OCI-LY1 (cell line): ENCODE data around the gene CNTFR.

Source experiments
- H2AFZ ChIP-seq: fragments of 200-600 bp; sonication (generic), shearing (Covaris generic); 2 replicates; pipeline ENCODE4 v1.6.0; 2014; ENCODE audit warnings: antibody characterized with exemption, mild to moderate bottlenecking, low read length
- H3F3A ChIP-seq: fragments of 200-600 bp; sonication (generic), shearing (Covaris generic); 2 replicates; pipeline ENCODE4 v1.6.0; 2014; ENCODE audit warnings: mild to moderate bottlenecking, antibody characterized with exemption, low read length, moderate library complexity; ENCODE audit not compliant: insufficient read depth
- H3K27ac ChIP-seq: fragments of 200-600 bp; sonication (generic); 2 replicates; pipeline ENCODE4 v1.5.1; 2014; ENCODE audit warnings: low read length, mixed run types, mild to moderate bottlenecking, low read depth; ENCODE audit not compliant: poor library complexity, severe bottlenecking
- H3K27me3 ChIP-seq: fragments of 200-600 bp; sonication (generic); 2 replicates; pipeline ENCODE4 v1.6.0; 2014; ENCODE audit warnings: antibody characterized with exemption, mild to moderate bottlenecking, low read length, moderate library complexity; ENCODE audit not compliant: insufficient read depth
- H3K36me3 ChIP-seq: fragments of 200-600 bp; sonication (generic); 2 replicates; pipeline ENCODE4 v1.6.1; 2014; ENCODE audit warnings: mild to moderate bottlenecking, antibody characterized with exemption, low read length, moderate library complexity, mixed read lengths; ENCODE audit not compliant: insufficient read depth
- H3K4me1 ChIP-seq: fragments of 200-600 bp; sonication (generic); 2 replicates; pipeline ENCODE4 v1.5.1; 2014; ENCODE audit warnings: mild to moderate bottlenecking, low read length, moderate library complexity; ENCODE audit not compliant: insufficient read depth, severe bottlenecking
- H3K4me2 ChIP-seq: fragments of 200-600 bp; sonication (generic), shearing (Covaris generic); 2 replicates; pipeline ENCODE4 v1.6.1; 2014; ENCODE audit warnings: low read length
- H3K4me3 ChIP-seq: fragments of 200-600 bp; sonication (generic); 2 replicates; pipeline ENCODE4 v1.5.1; 2014; ENCODE audit warnings: low read length, low read depth, mild to moderate bottlenecking, mixed read lengths; ENCODE audit not compliant: poor library complexity, severe bottlenecking
- H3K79me2 ChIP-seq: fragments of 200-600 bp; shearing (Covaris generic); 2 replicates; pipeline ENCODE4 v1.6.1; 2016; ENCODE audit warnings: mixed run types, low read length, mixed read lengths; ENCODE audit not compliant: insufficient read depth
- H3K9ac ChIP-seq: fragments of 200-600 bp; sonication (generic), shearing (Covaris generic); 2 replicates; pipeline ENCODE4 v1.6.1; 2014; ENCODE audit warnings: mild to moderate bottlenecking, low read length, mixed read lengths
- H3K9me2 ChIP-seq: fragments of 200-600 bp; sonication (generic), shearing (Covaris generic); 2 replicates; pipeline ENCODE4 v1.6.1; 2014; ENCODE audit warnings: low read depth, mild to moderate bottlenecking, low read length, mixed read lengths
- H3K9me3 ChIP-seq: fragments of 200-600 bp; shearing (Covaris generic); 2 replicates; pipeline ENCODE4 v1.6.1; 2014; ENCODE audit warnings: low read length, mixed read lengths
- H4K20me1 ChIP-seq: fragments of 200-600 bp; sonication (generic), shearing (Covaris generic); 2 replicates; pipeline ENCODE4 v1.6.0; 2016; ENCODE audit warnings: mild to moderate bottlenecking, low read length; ENCODE audit not compliant: insufficient read depth
- EZH2 ChIP-seq: fragments of 200-600 bp; sonication (generic), shearing (Covaris generic); IDR thresholded peaks from 2 replicates; pipeline ENCODE4 v1.8.0; 2017; ENCODE audit warnings: borderline replicate concordance, mixed run types, mild to moderate bottlenecking, antibody characterized with exemption, low read length, moderate library complexity, mixed read lengths
- TF ChIP-seq, protein P1 (sequence below): fragments of 200-600 bp; sonication (generic), shearing (Covaris generic); IDR thresholded peaks from 2 replicates; pipeline ENCODE4 v1.5.1; 2017; ENCODE audit warnings: mild to moderate bottlenecking, antibody characterized with exemption, low read length, moderate library complexity, mixed read lengths

The CNTFR gene

GRCh38 chr9:34591248-34591916 lies 1.9 kb upstream of the CNTFR start:
- H3K9me3 ChIP-seq = no peaks in the 10 kb centered on the region
- H3K27me3 ChIP-seq = peaks cover 8% of the 10 kb centered on the region; the same call in 1 of the 2 replicates
- H3K9ac ChIP-seq = no peak overlapping the region
- peak overlapping the region; percentile 9; the same call in 1 of the 2 replicates for H3K4me2 ChIP-seq
- H4K20me1 ChIP-seq = no peaks in the 10 kb centered on the region
- no peaks in the 10 kb centered on the region for H3K36me3 ChIP-seq
- H3K4me1 ChIP-seq = no peaks in the 10 kb centered on the region
- H3K79me2 ChIP-seq = no peaks in the 10 kb centered on the region
- TF ChIP-seq EZH2 = no peak
- TF ChIP-seq, protein P1, sequence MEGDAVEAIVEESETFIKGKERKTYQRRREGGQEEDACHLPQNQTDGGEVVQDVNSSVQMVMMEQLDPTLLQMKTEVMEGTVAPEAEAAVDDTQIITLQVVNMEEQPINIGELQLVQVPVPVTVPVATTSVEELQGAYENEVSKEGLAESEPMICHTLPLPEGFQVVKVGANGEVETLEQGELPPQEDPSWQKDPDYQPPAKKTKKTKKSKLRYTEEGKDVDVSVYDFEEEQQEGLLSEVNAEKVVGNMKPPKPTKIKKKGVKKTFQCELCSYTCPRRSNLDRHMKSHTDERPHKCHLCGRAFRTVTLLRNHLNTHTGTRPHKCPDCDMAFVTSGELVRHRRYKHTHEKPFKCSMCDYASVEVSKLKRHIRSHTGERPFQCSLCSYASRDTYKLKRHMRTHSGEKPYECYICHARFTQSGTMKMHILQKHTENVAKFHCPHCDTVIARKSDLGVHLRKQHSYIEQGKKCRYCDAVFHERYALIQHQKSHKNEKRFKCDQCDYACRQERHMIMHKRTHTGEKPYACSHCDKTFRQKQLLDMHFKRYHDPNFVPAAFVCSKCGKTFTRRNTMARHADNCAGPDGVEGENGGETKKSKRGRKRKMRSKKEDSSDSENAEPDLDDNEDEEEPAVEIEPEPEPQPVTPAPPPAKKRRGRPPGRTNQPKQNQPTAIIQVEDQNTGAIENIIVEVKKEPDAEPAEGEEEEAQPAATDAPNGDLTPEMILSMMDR = peak; percentile 88
- H3K9me2 ChIP-seq = no peaks in the 10 kb centered on the region
- no peak overlapping the region for H2AFZ ChIP-seq
- no peak overlapping the region for H3K4me3 ChIP-seq
- no peak overlapping the region for H3K27ac ChIP-seq
- H3F3A ChIP-seq = no peaks in the 10 kb centered on the region

DNA sequence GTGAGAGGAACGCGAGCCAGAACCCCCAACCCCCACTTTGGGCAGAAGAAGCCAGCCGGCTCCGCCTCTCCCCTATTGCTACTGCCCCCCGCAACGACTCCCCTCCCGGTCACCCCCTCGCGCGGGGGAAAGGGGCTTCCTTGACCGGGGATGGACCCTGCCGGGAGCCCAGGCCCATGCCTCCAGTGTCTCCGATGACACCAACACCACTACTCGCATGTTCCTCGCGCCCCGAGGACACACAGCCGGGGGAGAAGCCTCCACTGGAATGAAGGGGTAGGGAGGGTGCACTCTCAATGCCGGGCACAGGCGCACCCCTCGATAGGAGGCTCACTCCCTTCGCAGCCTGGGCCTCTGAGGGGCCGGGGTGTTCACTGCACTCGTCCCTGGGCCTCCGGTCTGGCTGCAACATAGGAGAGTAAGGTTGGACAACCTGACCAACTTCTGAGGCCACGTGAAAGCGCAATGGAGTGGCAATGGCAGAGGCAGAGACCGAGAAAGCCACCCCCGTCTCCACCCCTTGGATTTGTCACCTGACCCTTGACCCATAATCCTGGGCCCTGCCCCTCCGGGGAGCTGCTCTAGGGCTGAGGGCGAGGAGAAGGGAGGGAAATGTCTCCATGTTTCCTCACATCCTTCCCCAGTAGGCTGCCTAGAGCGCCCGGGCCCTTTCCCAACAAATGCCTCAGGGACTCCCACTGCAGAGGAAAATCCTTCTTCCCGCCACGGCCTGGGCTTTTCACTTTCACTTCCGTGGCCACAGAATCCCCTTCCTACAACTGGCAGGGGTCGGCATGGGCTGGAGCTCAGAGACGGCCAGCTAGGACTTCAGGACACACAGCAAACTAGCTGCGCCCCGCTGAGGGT lies 1.1 kb upstream of the CNTFR start:
- no peak for TF ChIP-seq EZH2
- TF ChIP-seq, protein P1 = no peak
- H3K79me2 ChIP-seq = no peaks in the 10 kb centered on the region
- H3K27ac ChIP-seq = no peak overlapping the region
- H3K4me1 ChIP-seq = no peaks in the 10 kb centered on the region
- H3K27me3 ChIP-seq = peaks cover 13% of the 10 kb centered on the region; the same call in 1 of the 2 replicates
- H3F3A ChIP-seq = no peaks in the 10 kb centered on the region
- H3K4me2 ChIP-seq = peak overlapping the region; percentile 34; the same call in 1 of the 2 replicates
- H3K36me3 ChIP-seq = no peaks in the 10 kb centered on the region
- H3K9me2 ChIP-seq = no peaks in the 10 kb centered on the region
- H3K4me3 ChIP-seq = no peak overlapping the region
- no peak overlapping the region for H2AFZ ChIP-seq
- H4K20me1 ChIP-seq = no peaks in the 10 kb centered on the region
- H3K9me3 ChIP-seq = no peaks in the 10 kb centered on the region
- H3K9ac ChIP-seq = no peak overlapping the region

GRCh38 chr9:34588671-34589635 lies 571 bp downstream of the CNTFR start:
- no peak for TF ChIP-seq EZH2
- TF ChIP-seq, protein P1 = no peak
- Histone ChIP-seq H3F3A (no peaks in the 10 kb centered on the region), H3K9ac (no peak overlapping the region), H4K20me1 (no peaks in the 10 kb centered on the region), H3K9me3 (no peaks in the 10 kb centered on the region), H3K27ac (no peak overlapping the region), H3K79me2 (no peaks in the 10 kb centered on the region), H3K4me2 (no peak overlapping the region), H3K36me3 (no peaks in the 10 kb centered on the region), H3K27me3 (peaks cover 13% of the 10 kb centered on the region; the same call in 1 of the 2 replicates), H2AFZ (no peak overlapping the region), H3K9me2 (no peaks in the 10 kb centered on the region), H3K4me3 (no peak overlapping the region), H3K4me1 (no peaks in the 10 kb centered on the region)
